ENCODE results near the gene SLC38A8. TPM values are rescaled to one million over a fixed set of nuclear protein-coding genes. Genes with fewer than 3 reads are reported as not detected.

SLC38A8 gene
- not detected for total RNA-seq
- total RNA-seq (2013), result not detected
- 0 to 0.18 (median 0) reads per million in 29 experiments for total RNA-seq

DNA sequence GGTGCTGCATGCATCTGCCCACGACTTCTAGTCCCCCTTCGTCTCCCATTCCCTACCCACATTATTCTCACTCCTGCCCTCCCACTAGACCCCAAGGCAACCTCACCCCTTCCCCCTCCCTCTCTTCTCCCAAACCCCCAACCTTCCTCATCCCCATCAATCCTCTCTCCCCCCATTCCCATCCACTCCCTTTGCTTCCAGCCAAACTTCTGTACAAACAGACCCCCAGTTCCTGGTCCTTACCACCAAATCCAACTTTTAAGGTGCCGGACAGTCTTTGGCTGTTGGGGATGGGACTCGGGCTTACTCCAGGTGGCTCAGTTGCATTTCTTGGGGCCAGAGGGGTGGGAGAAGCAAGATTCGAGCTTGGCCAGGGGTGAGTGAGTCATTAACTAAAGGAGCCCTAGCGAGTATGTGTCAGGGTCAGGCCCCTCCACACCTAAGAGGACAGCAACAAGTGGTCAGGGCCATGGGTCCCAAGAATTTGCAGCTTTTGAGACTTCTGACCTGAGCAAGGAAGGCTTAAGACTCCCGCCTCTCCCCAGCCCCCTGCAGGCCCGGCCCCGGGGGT, at the start of gene SLC38A8:
Gene SLC38A8, minus strand, starts transcription at position 488 of the 571 bp plus-strand sequence. CDS start 638 bp downstream, outside the sequence.
- Mint-ChIP-seq H3K4me1 (peaks cover 2 to 8% (median 5%) of the 10 kb centered on the region in 3 donors), H3K36me3 (peaks cover 2% of the 10 kb centered on the region), H3K27ac (no peak within 1 kb of the TSS), H3K27me3 (peaks cover 17 to 31% of the 10 kb centered on the region in 2 donors), H3K4me3 (no peak within 1 kb of the TSS), H3K9me3 (no peaks in the 10 kb centered on the region)
- ChIA-PET CTCF (no interaction called here), POLR2A (no interaction called here)
- Histone ChIP-seq H3K4me1 (ENCODE audit: control insufficient read depth in 1 of 2, extremely low read depth in 1 of 2, insufficient read depth in 2 of 2, low read length in 2 of 2) (peaks cover 0 to 3% of the 10 kb centered on the region in 2 experiments), H3K27me3 (replicated peaks in 1 of 2; ENCODE audit: control insufficient read depth in 2 of 2, extremely low read depth in 1 of 2, insufficient read depth in 2 of 2, low read length in 1 of 2) (peaks cover 4 to 39% of the 10 kb centered on the region in 2 experiments), H3K36me3 (ENCODE audit: control insufficient read depth in 2 of 2, extremely low read depth in 1 of 2, insufficient read depth in 1 of 2, low read length in 1 of 2) (no peaks in the 10 kb centered on the region), H3K27ac (ENCODE audit: low read length) (no peak within 1 kb of the TSS), H3K4me3 (ENCODE audit: control insufficient read depth in 1 of 2, extremely low read depth in 1 of 2, low read length in 1 of 2) (no peak within 1 kb of the TSS), H3K9me3 (no peaks in the 10 kb centered on the region)
- no peak for DNase-seq
- 70% methylated on average over 3 of the region's 9 CpGs for WGBS (ENCODE audit: insufficient coverage)
- ATAC-seq (replicated peaks in 1 of 4), result no peak

GRCh38 chr16:84091460-84091859, 48.9 kb upstream of the SLC38A8 start:
- Histone ChIP-seq H3K4me1 (ENCODE audit: control insufficient read depth in 1 of 2, extremely low read depth in 1 of 2, insufficient read depth in 2 of 2, low read length in 2 of 2) (peaks cover 13 to 16% of the 10 kb centered on the region in 2 experiments), H3K27me3 (replicated peaks in 1 of 2; ENCODE audit: control insufficient read depth in 2 of 2, extremely low read depth in 1 of 2, insufficient read depth in 2 of 2, low read length in 1 of 2) (no peaks in the 10 kb centered on the region), H3K4me3 (ENCODE audit: control insufficient read depth in 1 of 2, extremely low read depth in 1 of 2, low read length in 1 of 2) (no peak overlapping the region), H3K9me3 (no peaks in the 10 kb centered on the region), H3K36me3 (ENCODE audit: control insufficient read depth in 2 of 2, extremely low read depth in 1 of 2, insufficient read depth in 1 of 2, low read length in 1 of 2) (peaks cover 16 to 90% of the 10 kb centered on the region in 2 donors), H3K27ac (ENCODE audit: low read length) (no peak overlapping the region)
- 90% methylated on average over 5 of the region's 10 CpGs for WGBS (ENCODE audit: insufficient coverage)
- ATAC-seq (replicated peaks in 1 of 4) (no peak), DNase-seq (no peak)
- ChIA-PET POLR2A (no interaction called here), CTCF (interaction anchor here in 1 of 2 donors (0.7 kb wide), 1 partner anchor 78 kb away, joined by 3 read pairs; no protein-coding TSS in a partner anchor)
- Mint-ChIP-seq H3K9me3 (no peaks in the 10 kb centered on the region), H3K4me1 (peaks cover 27 to 35% (median 33%) of the 10 kb centered on the region in 3 donors), H3K27me3 (no peaks in the 10 kb centered on the region), H3K4me3 (no peak overlapping the region), H3K27ac (no peak overlapping the region), H3K36me3 (peaks cover 75% of the 10 kb centered on the region)

- H3K4me3 Mint-ChIP-seq, result no peak overlapping the region
- no peaks in the 10 kb centered on the region for H3K27me3 ChIP-seq (replicated peaks in 1 of 2; ENCODE audit: control insufficient read depth in 2 of 2, extremely low read depth in 1 of 2, insufficient read depth in 2 of 2, low read length in 1 of 2)
- peak overlapping the region in 1 of 2 donors; percentile 69 for H3K27ac Mint-ChIP-seq
- H3K36me3 ChIP-seq (ENCODE audit: control insufficient read depth in 2 of 2, extremely low read depth in 1 of 2, insufficient read depth in 1 of 2, low read length in 1 of 2), result peaks cover 20 to 87% of the 10 kb centered on the region in 2 donors
- 72% methylated on average over 5 of the region's 9 CpGs for WGBS (ENCODE audit: insufficient coverage)
- CTCF ChIA-PET, result interaction anchor here (0.6 to 8.0 kb wide), 2 partner anchors 97 to 659 kb away, joined by 4 to 67 read pairs; partner anchors contain the start of gene TAF1C (in 1 of the 2)
- ATAC-seq (replicated peaks in 1 of 4) (peak in 3 of 4 experiments; percentile 15 to 35 (median 25)), DNase-seq (no peak)
- H3K9me3 Mint-ChIP-seq, result no peaks in the 10 kb centered on the region
- peaks cover 13 to 21% of the 10 kb centered on the region in 2 experiments for H3K4me1 ChIP-seq (ENCODE audit: control insufficient read depth in 1 of 2, extremely low read depth in 1 of 2, insufficient read depth in 2 of 2, low read length in 2 of 2)
- H3K9me3 ChIP-seq, result no peaks in the 10 kb centered on the region
- POLR2A ChIA-PET, result interaction anchor here in 1 of 2 donors (0.6 kb wide), 1 partner anchor 1672 kb away, joined by 3 read pairs; no protein-coding TSS in a partner anchor
- H3K27ac ChIP-seq (ENCODE audit: low read length), result no peak overlapping the region
- no peak overlapping the region for H3K4me3 ChIP-seq (ENCODE audit: control insufficient read depth in 1 of 2, extremely low read depth in 1 of 2, low read length in 1 of 2)
- no peaks in the 10 kb centered on the region for H3K27me3 Mint-ChIP-seq
- peaks cover 70% of the 10 kb centered on the region for H3K36me3 Mint-ChIP-seq
- H3K4me1 Mint-ChIP-seq, result peaks cover 34 to 44% (median 41%) of the 10 kb centered on the region in 3 donors
Observed at GRCh38 chr16:84090211-84090610, 47.6 kb upstream of the SLC38A8 start.

DNA sequence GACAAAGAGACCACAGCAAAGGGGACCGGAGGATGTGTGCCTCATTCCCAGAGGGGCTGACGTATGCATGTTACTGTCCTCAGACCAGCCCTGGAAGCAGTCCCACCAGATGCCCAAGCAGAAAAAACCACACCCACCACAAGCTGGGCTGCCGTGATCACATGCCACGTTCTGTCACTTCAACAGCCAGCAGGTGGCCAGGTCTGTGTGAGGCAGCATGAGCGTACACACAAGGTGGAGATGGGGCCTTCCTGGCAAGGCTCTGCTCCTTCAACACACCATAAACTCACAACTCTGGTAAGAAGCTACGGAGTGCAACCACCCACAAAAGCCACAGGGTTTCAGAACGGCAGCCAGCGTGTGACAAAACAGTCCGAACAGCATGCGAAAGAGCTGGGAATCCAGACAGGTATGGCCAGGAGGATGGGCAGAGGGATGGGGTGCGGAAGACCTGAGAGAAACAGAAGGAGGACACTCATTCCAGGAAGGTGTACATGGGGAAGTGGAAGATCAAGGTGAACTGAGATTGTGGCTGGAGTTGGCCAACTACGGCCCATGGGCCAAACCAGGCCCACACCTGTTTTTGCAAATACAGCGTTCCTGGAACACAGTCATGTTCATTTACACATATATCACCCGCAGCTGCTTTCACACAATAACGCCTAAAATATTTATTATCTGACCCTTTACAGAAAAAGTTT, 46.2 kb upstream of the SLC38A8 start:
- Histone ChIP-seq H3K9me3 (no peaks in the 10 kb centered on the region), H3K4me3 (ENCODE audit: control insufficient read depth in 1 of 2, extremely low read depth in 1 of 2, low read length in 1 of 2) (no peak overlapping the region), H3K27me3 (replicated peaks in 1 of 2; ENCODE audit: control insufficient read depth in 2 of 2, extremely low read depth in 1 of 2, insufficient read depth in 2 of 2, low read length in 1 of 2) (no peaks in the 10 kb centered on the region), H3K4me1 (ENCODE audit: control insufficient read depth in 1 of 2, extremely low read depth in 1 of 2, insufficient read depth in 2 of 2, low read length in 2 of 2) (peaks cover 13 to 27% of the 10 kb centered on the region in 2 experiments), H3K27ac (ENCODE audit: low read length) (peak overlapping the region; percentile 26), H3K36me3 (ENCODE audit: control insufficient read depth in 2 of 2, extremely low read depth in 1 of 2, insufficient read depth in 1 of 2, low read length in 1 of 2) (peaks cover 17 to 84% of the 10 kb centered on the region in 2 donors)
- Mint-ChIP-seq H3K27me3 (no peaks in the 10 kb centered on the region), H3K4me1 (peaks cover 39 to 52% (median 47%) of the 10 kb centered on the region in 3 donors), H3K27ac (peak overlapping the region; percentile 17 to 80), H3K9me3 (no peaks in the 10 kb centered on the region), H3K4me3 (peak overlapping the region in 1 of 3 donors; percentile 61), H3K36me3 (peaks cover 56% of the 10 kb centered on the region)
- peak in 3 of 4 experiments; percentile 57 to 77 (median 64) for ATAC-seq (replicated peaks in 1 of 4)
- DNase-seq, result peak in 34 of 35 experiments; percentile 10 to 66 (median 40)
- CTCF ChIA-PET, result interaction anchor here (0.7 to 8.0 kb wide), 4 partner anchors 8 to 98 kb away, joined by 3 to 67 read pairs (median 3); partner anchors contain the start of genes MBTPS1 (in 1 of the 2) and TAF1C (in 1 of the 2)
- 30% methylated on average over 12 of the region's 15 CpGs for WGBS (ENCODE audit: insufficient coverage)
- POLR2A ChIA-PET, result no interaction called here

DNA sequence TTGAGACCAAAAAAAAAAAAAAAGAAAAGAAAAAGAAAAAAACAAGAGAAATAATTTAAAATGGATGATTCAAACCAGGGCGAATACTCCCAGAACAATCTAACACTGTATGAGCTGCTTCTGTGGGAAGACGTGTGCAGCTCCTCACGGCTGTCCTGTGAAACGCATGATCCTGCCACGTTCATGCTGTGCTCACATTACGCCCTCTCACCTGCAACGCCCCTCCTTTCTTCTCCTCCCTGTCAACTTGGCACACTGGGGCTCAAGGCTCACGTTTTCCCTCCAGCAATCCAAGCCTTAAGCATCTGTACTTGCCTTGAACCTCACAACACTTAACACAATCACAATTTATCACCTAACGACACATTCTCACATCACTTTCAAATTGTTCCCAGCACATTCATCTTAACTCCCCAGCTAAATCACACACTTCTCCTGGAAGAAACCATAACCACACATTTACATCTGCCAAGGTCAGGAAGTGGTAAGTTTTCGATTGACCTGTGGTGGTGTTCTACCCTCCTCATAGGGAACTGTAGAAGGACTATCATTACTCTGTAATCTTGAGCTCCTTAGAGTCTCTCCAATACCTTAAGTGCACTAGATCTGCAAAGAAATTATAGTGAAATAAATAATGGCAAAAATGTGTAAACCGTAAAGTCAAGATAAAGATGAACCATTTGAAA, 45.0 kb upstream of the SLC38A8 start:
- ChIA-PET POLR2A (interaction anchor here in 1 of 2 donors (0.5 kb wide), 1 partner anchor 421 kb away, joined by 16 read pairs; no protein-coding TSS in a partner anchor), CTCF (interaction anchor here in 1 of 2 donors (0.7 to 8.0 kb wide), 3 partner anchors 10 to 100 kb away, joined by 4 to 67 read pairs (median 5); partner anchors contain the start of genes MBTPS1 and TAF1C)
- H3K9me3 Mint-ChIP-seq, result no peaks in the 10 kb centered on the region
- Histone ChIP-seq H3K4me1 (ENCODE audit: control insufficient read depth in 1 of 2, extremely low read depth in 1 of 2, insufficient read depth in 2 of 2, low read length in 2 of 2) (peaks cover 13 to 27% of the 10 kb centered on the region in 2 experiments), H3K27me3 (replicated peaks in 1 of 2; ENCODE audit: control insufficient read depth in 2 of 2, extremely low read depth in 1 of 2, insufficient read depth in 2 of 2, low read length in 1 of 2) (no peaks in the 10 kb centered on the region), H3K27ac (ENCODE audit: low read length) (no peak overlapping the region), H3K4me3 (ENCODE audit: control insufficient read depth in 1 of 2, extremely low read depth in 1 of 2, low read length in 1 of 2) (no peak overlapping the region), H3K9me3 (no peaks in the 10 kb centered on the region), H3K36me3 (ENCODE audit: control insufficient read depth in 2 of 2, extremely low read depth in 1 of 2, insufficient read depth in 1 of 2, low read length in 1 of 2) (peaks cover 8 to 79% of the 10 kb centered on the region in 2 donors)
- no peak overlapping the region for H3K4me3 Mint-ChIP-seq
- H3K27ac Mint-ChIP-seq, result peak overlapping the region; percentile 17 to 40
- no peak for DNase-seq
- WGBS (ENCODE audit: insufficient coverage), result 56% methylated on average over 8 of the region's 11 CpGs
- H3K36me3 Mint-ChIP-seq, result peaks cover 51% of the 10 kb centered on the region
- H3K27me3 Mint-ChIP-seq, result no peaks in the 10 kb centered on the region
- ATAC-seq (replicated peaks in 1 of 4), result no peak
- peaks cover 39 to 52% (median 47%) of the 10 kb centered on the region in 3 donors for H3K4me1 Mint-ChIP-seq

DNA sequence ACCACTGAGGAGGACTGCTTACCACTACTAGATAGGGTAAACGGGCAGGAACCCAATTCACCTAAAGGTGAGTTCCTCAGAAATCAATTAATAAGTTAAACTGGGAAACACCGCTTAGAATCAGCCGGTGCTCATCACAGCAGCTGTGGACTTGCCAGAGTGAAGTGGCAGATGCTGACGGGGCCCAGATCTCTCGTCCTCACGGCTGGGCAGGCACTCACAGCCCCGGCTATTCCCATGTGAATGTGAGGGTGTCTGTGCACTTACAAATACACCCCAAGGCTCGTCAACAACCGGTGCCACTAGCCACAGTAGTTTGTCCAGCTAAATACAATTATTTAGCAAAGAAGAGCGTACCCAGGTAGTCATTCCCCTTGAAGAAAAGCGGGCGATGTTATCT, 44.4 kb upstream of the SLC38A8 start:
- H3K4me3 Mint-ChIP-seq, result no peak overlapping the region
- Histone ChIP-seq H3K36me3 (ENCODE audit: control insufficient read depth in 2 of 2, extremely low read depth in 1 of 2, insufficient read depth in 1 of 2, low read length in 1 of 2) (peaks cover 8 to 79% of the 10 kb centered on the region in 2 donors), H3K27ac (ENCODE audit: low read length) (no peak overlapping the region), H3K4me1 (ENCODE audit: control insufficient read depth in 1 of 2, extremely low read depth in 1 of 2, insufficient read depth in 2 of 2, low read length in 2 of 2) (peaks cover 13 to 27% of the 10 kb centered on the region in 2 experiments), H3K27me3 (replicated peaks in 1 of 2; ENCODE audit: control insufficient read depth in 2 of 2, extremely low read depth in 1 of 2, insufficient read depth in 2 of 2, low read length in 1 of 2) (no peaks in the 10 kb centered on the region), H3K9me3 (no peaks in the 10 kb centered on the region), H3K4me3 (ENCODE audit: control insufficient read depth in 1 of 2, extremely low read depth in 1 of 2, low read length in 1 of 2) (no peak overlapping the region)
- no CpG with 5 or more reads among the region's 12 CpGs for WGBS (ENCODE audit: insufficient coverage)
- ATAC-seq (replicated peaks in 1 of 4) (no peak), DNase-seq (no peak)
- CTCF ChIA-PET, result interaction anchor here in 1 of 2 donors (1.5 to 8.0 kb wide), 2 partner anchors 29 to 100 kb away, joined by 5 to 67 read pairs; partner anchors contain the start of genes MBTPS1 and TAF1C
- no peaks in the 10 kb centered on the region for H3K27me3 Mint-ChIP-seq
- H3K36me3 Mint-ChIP-seq, result peaks cover 53% of the 10 kb centered on the region
- no peaks in the 10 kb centered on the region for H3K9me3 Mint-ChIP-seq
- POLR2A ChIA-PET, result no interaction called here
- H3K4me1 Mint-ChIP-seq, result peaks cover 39 to 52% (median 47%) of the 10 kb centered on the region in 3 donors
- no peak overlapping the region for H3K27ac Mint-ChIP-seq

Measured in T-cell (primary cell).